PC-9 (cell line): Measurements from ENCODE around the gene C1QC. TPM values are rescaled to one million over a fixed set of nuclear protein-coding genes. Genes with fewer than 3 reads are reported as not detected.

ENCODE experiments used
- BruUV-seq: library from RNA; stranded (reverse); fragments of 400-500 nt; replicated peaks from 2 replicates; lab custom pipeline; 2021; lab: Mats Ljungman, UMichigan
- CTCF ChIA-PET: fragments of 300-600 bp; sonication (Branson Sonifier 250); formaldehyde crosslinking; loops from one replicate; lab custom pipeline; 2022; ENCODE audit warnings: antibody characterized with exemption; lab: Charles Lee
- POLR2A ChIA-PET: fragments of 300-600 bp; sonication (Branson Sonifier 250); formaldehyde crosslinking; loops from one replicate; lab custom pipeline; 2022; ENCODE audit warnings: antibody characterized with exemption; ENCODE audit not compliant: unreplicated experiment; lab: Charles Lee
- DNase-seq, 2 experiments: peaks; one replicate each; pipeline versions ENCODE4 v3.0.0 to v3.0.0-alpha.2; 2015 to 2022; ENCODE audit warnings: mixed read lengths in 1 of 2
- H2AFZ ChIP-seq: fragments of 200-600 bp; sonication (generic); 2 replicates; pipeline ENCODE4 v1.8.1; 2017; ENCODE audit warnings: antibody characterized with exemption
- H3F3A ChIP-seq: fragments of 200-600 bp; sonication (generic); 2 replicates; pipeline ENCODE4 v1.8.1; 2017; ENCODE audit warnings: antibody characterized with exemption, mild to moderate bottlenecking, low read depth; ENCODE audit not compliant: insufficient read depth
- H3K27ac ChIP-seq: fragments of 200-600 bp; sonication (generic); 2 replicates; pipeline ENCODE4 v1.6.1; 2016; ENCODE audit warnings: mixed run types
- H3K27me3 ChIP-seq: fragments of 200-600 bp; sonication (generic); 2 replicates; pipeline ENCODE4 v1.6.1; 2016; ENCODE audit warnings: low read depth, mixed run types; ENCODE audit not compliant: insufficient read depth
- H3K36me3 ChIP-seq: fragments of 200-600 bp; sonication (generic); 2 replicates; pipeline ENCODE4 v1.6.1; 2016; ENCODE audit warnings: low read depth, mixed run types
- H3K4me1 ChIP-seq: fragments of 200-600 bp; sonication (generic); replicated peaks from 2 replicates; pipeline ENCODE4 v1.6.1; 2016; ENCODE audit warnings: mixed run types; ENCODE audit not compliant: insufficient read depth
- H3K4me2 ChIP-seq: fragments of 200-600 bp; sonication (generic); 2 replicates; pipeline ENCODE4 v1.6.1; 2017; ENCODE audit warnings: mixed run types
- H3K4me3 ChIP-seq: fragments of 200-600 bp; sonication (generic); 2 replicates; pipeline ENCODE4 v1.6.1; 2016; ENCODE audit warnings: mixed run types
- H3K79me2 ChIP-seq: fragments of 200-600 bp; sonication (generic); 2 replicates; pipeline ENCODE4 v1.6.1; 2017; ENCODE audit warnings: low read depth, mixed run types
- H3K9me2 ChIP-seq: fragments of 200-600 bp; sonication (generic); 2 replicates; pipeline ENCODE4 v1.8.1; 2017; ENCODE audit warnings: mild to moderate bottlenecking; ENCODE audit not compliant: insufficient read depth
- H3K9me3 ChIP-seq: fragments of 200-600 bp; sonication (generic); 2 replicates; pipeline ENCODE4 v1.8.1; 2016; ENCODE audit warnings: low read depth; ENCODE audit not compliant: insufficient read depth
- H4K20me1 ChIP-seq: fragments of 200-600 bp; sonication (generic); 2 replicates; pipeline ENCODE4 v1.8.1; 2017; ENCODE audit not compliant: insufficient read depth
- CTCF ChIP-seq: fragments of 200-600 bp; sonication (generic); conservative IDR thresholded peaks from 2 replicates; pipeline ENCODE4 v1.6.1; 2017; ENCODE audit warnings: mixed run types, antibody characterized with exemption, mild to moderate bottlenecking, moderate library complexity
- EZH2 ChIP-seq: fragments of 200-600 bp; sonication (generic); IDR thresholded peaks from 2 replicates; pipeline ENCODE4 v1.8.0; 2017; ENCODE audit warnings: antibody characterized with exemption, low read depth
- intact Hi-C: fragments of 100-400 bp; cut with micrococcal nuclease; formaldehyde crosslinking; loops from one replicate; pipeline ENCODE4 v1.10.0; 2022; ENCODE audit not compliant: unreplicated experiment
- total RNA-seq: library from RNA; stranded (reverse); gene quantifications from 2 replicates; pipeline ENCODE4 v1.2.3, GENCODE V29; 2021

The C1QC gene
- total RNA-seq, 1 experiment from 2014 or later = not detected

DNA sequence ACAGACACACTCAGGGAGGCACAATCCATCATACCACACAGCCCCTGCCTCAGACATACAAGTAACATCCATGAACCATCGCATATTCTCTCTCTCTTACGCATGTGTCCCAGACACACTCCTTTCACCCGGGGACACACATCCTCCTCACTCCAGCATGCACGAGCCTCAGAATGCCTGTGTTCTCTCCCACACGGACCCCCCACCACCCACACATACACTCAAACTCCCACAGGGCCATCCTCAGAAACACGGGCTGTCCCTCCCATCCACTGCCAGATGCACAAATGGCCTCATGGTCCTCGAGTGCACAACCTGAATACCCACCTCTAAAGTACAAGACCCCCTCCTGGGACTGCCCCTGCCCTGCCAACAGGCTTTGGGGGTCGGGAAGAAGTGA lies 2.2 kb upstream of the C1QC start:
- POLR2A ChIA-PET = no interaction called here
- no peak overlapping the region for H2AFZ ChIP-seq
- TF ChIP-seq CTCF = no peak
- no peak for TF ChIP-seq EZH2
- H3K4me2 ChIP-seq = no peak overlapping the region
- no peak overlapping the region for H3K4me3 ChIP-seq
- H4K20me1 ChIP-seq = no peaks in the 10 kb centered on the region
- H3K79me2 ChIP-seq = no peaks in the 10 kb centered on the region
- intact Hi-C loops = loop anchor here (5.0 to 10.0 kb wide), 3 partner anchors 99 to 1406 kb away; no protein-coding TSS in a partner anchor
- H3K27ac ChIP-seq = no peak overlapping the region
- no peak for DNase-seq
- H3F3A ChIP-seq = no peaks in the 10 kb centered on the region
- H3K9me2 ChIP-seq = no peaks in the 10 kb centered on the region
- no peaks in the 10 kb centered on the region for H3K36me3 ChIP-seq
- H3K9me3 ChIP-seq = no peaks in the 10 kb centered on the region
- CTCF ChIA-PET = interaction anchor here (1.7 kb wide), 1 partner anchor 221 kb away, joined by 5 read pairs; no protein-coding TSS in a partner anchor
- peaks cover 7% of the 10 kb centered on the region; the same call in 1 of the 2 replicates for H3K27me3 ChIP-seq
- no TSS peak for BruUV-seq
- peaks cover 6% of the 10 kb centered on the region for H3K4me1 ChIP-seq

GRCh38 chr1:22641906-22642636 lies 1.4 kb upstream of the C1QC start:
- Histone ChIP-seq H4K20me1 (no peaks in the 10 kb centered on the region), H3K27ac (no peak overlapping the region), H3K9me2 (no peaks in the 10 kb centered on the region), H3K27me3 (0 out of 2 replicates have a peak, but pooled peaks cover under 1% of the 10 kb centered on the region), H3K4me1 (peaks cover 13% of the 10 kb centered on the region), H3K79me2 (no peaks in the 10 kb centered on the region), H3K36me3 (no peaks in the 10 kb centered on the region), H3K9me3 (no peaks in the 10 kb centered on the region), H3K4me2 (no peak overlapping the region), H2AFZ (no peak overlapping the region), H3F3A (no peaks in the 10 kb centered on the region), H3K4me3 (no peak overlapping the region)
- peak in 1 of 2 experiments; percentile 73 for DNase-seq
- POLR2A ChIA-PET = no interaction called here
- peak; percentile 85 for TF ChIP-seq CTCF
- TF ChIP-seq EZH2 = no peak
- no TSS peak for BruUV-seq
- CTCF ChIA-PET = interaction anchor here (0.5 to 1.7 kb wide), 3 partner anchors 128 to 812 kb away, joined by 3 to 11 read pairs (median 5); no protein-coding TSS in a partner anchor
- intact Hi-C loops = loop anchor here (1.0 to 10.0 kb wide), 4 partner anchors 100 to 1407 kb away; no protein-coding TSS in a partner anchor

GRCh38 chr1:22643928-22644327 lies 495 bp downstream of the C1QC start:
- ChIA-PET POLR2A (no interaction called here), CTCF (no interaction called here)
- Histone ChIP-seq H3K9me3 (no peaks in the 10 kb centered on the region), H3F3A (no peaks in the 10 kb centered on the region), H2AFZ (no peak overlapping the region), H3K27ac (no peak overlapping the region), H3K4me1 (peaks cover 13% of the 10 kb centered on the region), H4K20me1 (no peaks in the 10 kb centered on the region), H3K4me3 (no peak overlapping the region), H3K27me3 (no peaks in the 10 kb centered on the region), H3K9me2 (no peaks in the 10 kb centered on the region), H3K79me2 (no peaks in the 10 kb centered on the region), H3K4me2 (no peak overlapping the region), H3K36me3 (no peaks in the 10 kb centered on the region)
- intact Hi-C loops = loop anchor here (5.0 to 10.0 kb wide), 3 partner anchors 102 to 1409 kb away; no protein-coding TSS in a partner anchor
- DNase-seq = no peak
- no TSS peak for BruUV-seq
- TF ChIP-seq CTCF (no peak), EZH2 (no peak)
